Measurements from ENCODE around the gene LYZL6.
"Not testable (repeated sequence)": the region's sequence is repeated elsewhere in the genome, so short reads cannot be mapped to it uniquely, and the experiment has no call there.

LYZL6 gene

DNA sequence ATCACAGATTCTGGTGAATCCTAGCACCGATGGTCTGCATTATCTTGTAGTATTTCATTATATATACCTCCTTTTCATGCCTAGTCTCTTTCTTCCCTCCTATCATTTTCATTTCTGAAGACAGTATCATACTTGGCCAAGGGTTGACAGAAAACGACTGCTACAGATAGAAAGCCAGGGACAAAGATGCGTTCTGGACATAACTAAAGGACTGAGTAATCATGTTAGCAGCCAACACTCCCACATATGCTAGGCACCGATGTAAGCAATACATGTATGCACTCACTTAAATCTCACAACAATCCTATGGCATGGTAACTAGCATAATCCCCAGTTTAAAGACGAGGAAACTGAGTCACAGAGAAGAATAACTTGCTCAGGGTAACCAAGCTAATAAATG, 35.8 kb downstream of the LYZL6 start:
- no peak for DNase-seq

GRCh38 chr17:35906926-35907637, 36.4 kb downstream of the LYZL6 start:
- no peak for DNase-seq

DNA sequence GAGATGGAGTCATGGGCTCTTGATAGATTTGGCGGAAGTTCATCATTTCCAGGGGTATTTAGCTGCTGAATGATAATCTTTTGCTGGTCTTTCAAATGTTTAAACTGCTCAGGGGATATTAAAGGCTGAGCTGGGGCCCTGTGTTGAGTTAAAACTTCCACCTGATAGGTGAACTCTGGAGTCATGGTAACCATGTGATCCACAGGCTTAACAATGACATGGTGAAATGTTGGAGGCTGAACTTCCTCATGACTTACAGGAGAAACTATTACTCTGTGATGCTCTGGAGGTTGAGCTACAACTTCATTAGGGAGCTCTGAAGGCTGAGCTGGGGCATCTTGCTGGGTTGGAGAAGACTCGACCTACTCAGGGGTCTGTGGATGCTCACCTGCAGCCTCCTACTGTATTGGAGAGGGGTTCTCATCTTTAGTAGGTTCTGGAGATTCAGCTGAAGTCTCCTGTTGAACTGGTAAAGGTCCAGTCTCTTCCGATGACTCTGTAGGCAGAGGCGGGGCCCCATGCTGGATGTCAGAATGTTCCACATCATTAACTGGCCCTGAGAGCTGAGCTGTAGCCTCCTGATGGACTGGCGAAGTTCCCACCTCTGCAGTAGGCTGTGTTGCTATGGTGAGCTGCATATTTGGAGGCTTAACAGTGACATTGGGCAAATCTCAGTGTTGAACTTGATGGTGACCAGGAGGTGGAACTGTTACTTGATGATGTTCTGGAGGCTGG, 37.2 kb downstream of the LYZL6 start:
- DNase-seq, result no peak

DNA sequence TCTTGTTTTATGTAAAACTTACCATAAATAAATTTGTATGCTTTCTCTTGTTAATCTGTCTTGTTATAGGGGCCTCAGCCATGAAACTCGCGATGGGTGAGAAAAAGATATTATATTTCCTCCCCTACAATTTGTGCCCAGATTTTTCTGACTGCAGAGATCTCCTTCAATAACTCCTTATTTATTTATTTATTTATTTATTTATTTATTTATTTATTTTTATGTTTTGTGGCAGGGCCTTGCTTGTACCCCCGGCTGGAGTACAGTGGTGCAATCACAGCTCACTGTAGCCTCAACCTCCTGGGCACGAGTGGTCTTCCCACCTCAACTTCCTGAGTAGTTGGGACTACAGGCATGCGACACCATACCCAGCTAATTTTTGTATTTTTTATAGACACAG, 40.1 kb downstream of the LYZL6 start:
- no peak for DNase-seq

DNA sequence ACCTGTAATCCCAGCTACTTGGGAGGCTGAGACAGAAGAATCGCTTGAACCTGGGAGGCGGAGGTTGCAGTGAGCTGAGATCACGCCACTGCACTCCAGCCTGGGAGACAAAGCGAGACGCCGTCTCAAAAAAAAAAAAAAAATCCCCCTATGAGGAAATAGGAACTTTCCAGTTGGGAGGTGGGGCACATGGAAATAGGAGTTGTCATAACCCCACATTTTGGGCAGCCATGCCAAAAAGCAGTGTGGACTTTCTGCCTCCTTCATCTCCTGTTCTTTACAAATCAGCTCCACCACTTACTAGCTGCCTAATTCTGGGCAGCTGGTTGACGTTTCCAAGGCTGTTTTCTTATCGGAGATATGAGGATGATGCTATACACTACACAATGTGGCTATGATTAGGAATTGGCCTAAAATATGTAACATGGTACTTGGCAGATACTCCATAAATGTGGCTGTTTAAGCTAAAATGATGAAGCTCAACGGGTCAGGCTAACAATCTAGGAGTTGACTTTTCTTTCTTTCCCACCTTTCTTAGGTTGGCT, 41.8 kb downstream of the LYZL6 start:
- no peak for DNase-seq

DNA sequence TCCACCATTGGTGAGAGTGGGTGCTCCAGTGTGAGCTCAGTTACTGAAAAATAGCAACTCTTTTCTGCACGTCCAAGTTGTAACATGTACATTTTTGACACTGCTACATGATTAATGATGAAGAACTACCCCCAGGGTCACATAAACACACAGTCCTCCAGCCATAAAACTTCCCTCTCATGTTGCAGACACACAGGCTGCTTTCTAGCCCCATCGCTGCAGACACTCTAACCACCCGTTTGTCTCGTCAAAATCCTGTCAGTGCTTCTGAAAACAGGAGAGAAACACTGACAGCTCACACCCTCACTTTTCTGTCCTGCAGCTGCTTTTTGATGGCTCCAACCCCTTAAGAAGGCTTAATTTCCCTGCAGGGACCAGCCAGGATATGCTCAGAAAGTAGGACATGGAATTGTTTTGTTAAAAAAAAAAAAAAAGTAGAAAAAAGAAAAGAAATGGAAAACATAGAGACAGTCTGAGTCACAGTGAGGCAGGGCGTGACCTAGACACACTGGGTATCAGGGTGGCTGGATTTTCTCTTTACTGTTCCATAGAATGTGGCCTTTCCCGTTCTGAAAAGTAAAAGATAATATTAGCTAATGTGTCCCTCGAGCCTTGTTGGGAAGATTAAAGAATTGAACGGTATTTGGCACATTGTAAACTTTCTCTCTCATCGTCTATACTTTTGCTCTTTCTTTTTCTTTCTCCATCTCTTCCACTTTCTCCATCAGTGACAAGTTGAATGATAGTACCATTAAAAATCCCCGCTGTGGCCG, 42.6 kb downstream of the LYZL6 start:
- no peak for DNase-seq

DNA sequence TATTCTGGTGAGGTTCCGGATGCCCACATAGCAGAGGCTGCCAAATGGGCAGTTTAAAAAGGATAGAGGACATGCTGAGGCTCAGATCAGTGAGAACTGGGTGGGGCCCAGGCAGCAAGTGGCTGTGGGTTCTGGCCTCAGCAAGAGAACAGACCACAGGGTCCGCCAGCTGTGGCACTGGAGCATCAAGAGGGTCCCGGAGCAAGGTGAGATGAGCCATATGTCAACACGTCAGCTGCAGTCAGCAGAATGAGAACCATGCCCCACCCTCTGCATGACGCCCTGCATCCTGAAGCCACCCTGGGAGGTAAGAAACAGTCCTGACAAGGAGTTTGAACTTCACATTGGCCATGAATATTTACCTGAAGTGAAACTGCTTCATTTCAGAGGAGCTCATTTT, 43.2 kb downstream of the LYZL6 start:
- DNase-seq, result no peak

GRCh38 chr17:35898283-35899070, 45.0 kb downstream of the LYZL6 start:
- no peak for DNase-seq

GRCh38 chr17:35897772-35898171, 45.7 kb downstream of the LYZL6 start:
- not testable (repeated sequence) for DNase-seq

DNA sequence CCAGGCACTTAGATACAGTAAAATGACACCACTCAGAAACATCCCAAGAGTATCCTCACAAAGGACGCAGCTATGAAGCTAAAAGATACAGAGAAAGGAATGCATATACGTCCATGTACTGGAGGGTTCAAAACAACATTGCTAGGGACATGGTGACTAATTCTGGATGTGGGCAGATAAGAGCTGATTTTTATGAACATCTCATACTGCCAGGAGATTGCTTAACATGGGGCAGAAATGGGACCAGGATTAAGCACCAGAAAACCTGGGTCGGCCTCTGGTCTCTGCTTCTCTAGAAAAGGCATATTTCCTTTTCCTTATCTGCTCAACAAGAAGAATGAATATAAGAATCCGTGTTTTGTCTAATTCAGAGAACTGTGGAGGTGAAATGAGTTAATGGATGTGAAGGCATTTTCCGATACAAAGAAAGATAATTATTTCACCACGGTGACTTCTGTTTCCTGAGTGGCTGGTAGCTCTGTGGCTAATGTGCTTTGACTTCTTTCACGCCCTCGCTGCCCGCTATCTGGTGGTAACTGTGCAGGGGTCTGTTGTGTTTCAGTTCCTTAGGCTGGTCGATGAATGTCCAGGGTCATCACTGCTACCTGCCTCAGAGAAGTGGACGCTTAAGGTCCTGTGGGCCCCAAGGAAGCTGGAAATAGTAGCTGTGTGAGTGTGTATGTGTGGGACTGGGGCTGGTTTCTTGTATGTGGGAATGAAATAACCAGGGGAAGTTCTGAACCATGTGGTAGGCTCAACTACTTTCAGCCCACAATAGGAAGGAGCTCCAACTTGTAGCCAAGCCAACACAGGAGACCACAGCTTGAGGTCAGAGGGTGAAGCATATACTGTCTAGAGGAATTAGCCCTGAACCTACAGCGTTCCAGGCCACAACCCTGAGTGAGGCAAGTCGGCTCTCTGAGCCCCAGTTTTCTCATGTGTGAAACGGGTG, 47.6 kb downstream of the LYZL6 start:
- no peak for DNase-seq

DNA sequence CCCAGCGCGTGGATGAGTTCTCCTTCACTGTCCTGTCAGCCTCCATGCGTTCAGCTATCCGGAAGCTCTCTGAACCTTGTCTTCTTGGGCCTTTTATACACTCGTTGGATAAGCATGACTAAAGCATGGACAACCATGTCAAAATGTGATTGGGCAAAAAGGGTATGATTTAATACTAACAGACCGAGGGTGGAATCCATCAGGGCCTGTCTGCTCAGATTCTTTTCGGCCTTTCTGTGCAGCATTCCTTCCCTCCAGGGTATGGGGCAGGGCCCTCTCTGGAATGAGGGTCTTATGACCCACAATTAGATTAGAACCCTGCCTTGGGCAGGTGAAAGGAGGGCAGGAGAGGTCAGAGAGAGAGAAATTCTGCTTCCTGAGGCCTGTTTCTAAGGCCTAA, 49.3 kb downstream of the LYZL6 start:
- no peak for DNase-seq

DNA sequence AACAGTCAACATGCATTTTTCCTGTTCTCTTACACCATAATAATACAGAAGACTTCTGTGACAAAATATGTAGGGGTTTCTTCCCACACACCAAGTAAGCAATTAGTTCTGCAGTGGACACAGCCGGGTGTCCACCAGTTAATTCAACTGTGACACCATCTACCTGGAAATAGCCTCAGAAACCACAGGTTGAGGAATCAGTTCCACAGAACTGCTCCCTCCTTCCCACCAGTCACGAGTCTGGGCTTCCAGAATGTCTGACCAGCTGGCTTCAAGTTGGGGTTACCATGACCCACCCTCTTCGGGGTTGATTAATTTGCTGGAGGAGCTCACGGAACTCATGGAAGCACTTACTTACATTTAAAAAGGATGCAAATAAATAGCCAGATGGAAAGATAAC, 49.8 kb downstream of the LYZL6 start:
- DNase-seq, result no peak

- DNase-seq, result no peak
Observed at GRCh38 chr17:35892091-35893035, 51.1 kb downstream of the LYZL6 start.

DNA sequence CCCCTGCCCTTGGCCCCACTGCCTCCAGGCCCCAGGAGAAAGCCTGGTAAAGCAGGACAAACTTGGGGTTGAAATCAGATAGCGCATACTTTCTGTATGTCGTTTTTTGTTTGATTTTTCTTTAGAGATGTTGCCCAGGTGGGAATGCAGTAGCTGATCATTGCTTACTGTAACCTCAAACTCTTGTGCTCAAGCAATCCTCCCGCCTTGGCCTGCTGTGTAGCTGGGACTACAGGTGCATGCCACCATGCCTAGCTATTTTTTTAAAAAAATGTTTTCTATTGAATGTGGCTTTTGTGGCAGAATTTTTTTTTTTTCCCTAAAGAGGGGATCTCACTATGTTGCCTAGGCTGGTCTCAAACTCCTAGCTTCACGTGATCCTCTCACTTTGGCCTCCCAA, 52.2 kb downstream of the LYZL6 start:
- no peak for DNase-seq

- DNase-seq, result no peak
Observed at GRCh38 chr17:35890774-35891155, 52.7 kb downstream of the LYZL6 start.

DNA sequence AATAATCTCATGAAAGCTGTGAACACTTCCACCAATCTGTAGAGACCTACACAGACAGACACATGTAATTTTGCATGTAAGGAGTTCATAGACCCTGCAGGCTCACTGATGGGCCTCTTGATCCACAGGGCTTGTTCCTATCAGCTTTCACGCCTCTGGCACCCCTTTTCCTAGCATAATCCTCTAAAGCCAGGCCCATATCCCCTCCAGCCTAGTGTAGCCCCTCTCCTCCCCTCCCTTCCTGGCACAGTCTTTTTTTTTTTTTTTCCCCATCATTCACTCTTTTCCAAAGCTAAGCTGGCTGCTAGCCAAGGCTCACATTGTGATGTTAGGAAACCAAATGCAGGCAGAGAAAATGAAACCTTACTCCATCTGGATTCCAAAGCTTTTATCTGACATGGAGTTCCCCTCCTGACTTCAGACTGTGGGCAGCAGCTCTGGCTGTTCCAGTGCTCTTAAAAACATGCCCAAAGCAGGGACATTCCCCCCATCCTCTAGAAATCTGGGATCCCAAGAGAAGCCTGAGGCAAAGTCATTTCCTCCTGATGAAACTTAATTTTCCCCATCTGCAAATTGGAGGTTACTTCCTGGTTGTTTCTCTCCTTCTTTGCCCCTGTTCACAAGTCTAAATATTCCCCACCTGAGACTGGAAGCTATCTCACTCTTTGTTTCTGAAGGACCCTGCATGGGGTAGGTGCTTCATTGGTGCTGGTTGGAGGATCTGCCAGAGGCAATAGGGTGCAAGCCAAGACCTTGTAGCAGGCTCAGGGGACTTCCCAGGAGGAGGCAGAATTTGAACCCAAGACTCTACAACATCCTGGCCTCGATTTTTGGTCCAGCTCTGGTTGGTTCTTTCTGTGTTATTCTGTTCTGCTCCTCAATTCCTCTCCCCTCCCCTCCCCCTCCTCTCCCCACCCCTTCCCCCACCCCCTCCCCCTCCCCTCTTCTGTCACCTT, 53.4 kb downstream of the LYZL6 start:
- peak in 5 of 51 donors; percentile 4 to 30 (median 11) for DNase-seq

DNA sequence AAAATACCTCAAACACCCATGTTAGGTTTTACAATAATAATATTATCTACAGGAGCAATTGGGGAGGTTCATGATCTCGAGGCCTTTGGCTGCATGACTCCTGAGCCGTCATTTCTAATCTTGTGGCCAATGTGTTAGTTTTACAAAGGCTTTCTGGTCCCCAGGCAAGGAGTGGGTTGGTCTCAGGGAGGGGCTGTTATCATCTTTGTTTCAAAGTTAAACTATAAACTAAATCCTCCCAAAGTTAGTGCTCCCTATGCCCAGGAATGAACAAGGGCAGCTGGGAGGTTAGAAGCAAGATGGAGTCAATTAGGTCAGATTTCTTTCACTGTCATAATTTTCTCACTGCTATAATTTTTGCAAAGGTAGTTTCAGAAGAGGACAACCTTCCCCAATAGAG, 54.3 kb downstream of the LYZL6 start:
- no peak for DNase-seq

All from hypothalamus (tissue), 51 donors.